Measurements from ENCODE around the gene FOXL1.

The FOXL1 gene

DNA sequence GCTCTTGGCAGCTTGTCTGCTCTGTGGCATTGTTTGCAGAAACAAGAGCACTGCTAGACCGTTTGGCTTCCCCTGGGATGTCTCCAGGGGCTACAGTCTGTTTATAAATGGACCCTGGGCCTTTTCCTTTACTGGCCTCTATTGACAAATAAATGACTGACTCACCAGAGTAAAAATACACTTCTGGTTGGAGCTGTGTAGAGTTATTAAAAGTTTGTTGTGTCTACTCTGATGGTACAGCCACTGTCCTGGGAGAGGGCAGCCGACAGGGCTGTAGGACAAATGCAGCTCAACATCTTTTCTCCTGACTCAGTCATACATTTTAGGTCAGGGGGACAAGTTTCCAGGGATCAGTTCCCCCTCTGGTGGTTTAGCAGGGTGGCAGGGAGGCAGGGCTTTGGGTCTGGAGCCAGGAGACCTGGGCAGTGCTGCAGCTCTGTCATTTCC is 30.0 kb downstream of the FOXL1 start:
- DNase-seq = no peak

- DNase-seq = no peak
Measured at GRCh38 chr16:86609115-86609514, 30.8 kb downstream of the FOXL1 start.

DNA sequence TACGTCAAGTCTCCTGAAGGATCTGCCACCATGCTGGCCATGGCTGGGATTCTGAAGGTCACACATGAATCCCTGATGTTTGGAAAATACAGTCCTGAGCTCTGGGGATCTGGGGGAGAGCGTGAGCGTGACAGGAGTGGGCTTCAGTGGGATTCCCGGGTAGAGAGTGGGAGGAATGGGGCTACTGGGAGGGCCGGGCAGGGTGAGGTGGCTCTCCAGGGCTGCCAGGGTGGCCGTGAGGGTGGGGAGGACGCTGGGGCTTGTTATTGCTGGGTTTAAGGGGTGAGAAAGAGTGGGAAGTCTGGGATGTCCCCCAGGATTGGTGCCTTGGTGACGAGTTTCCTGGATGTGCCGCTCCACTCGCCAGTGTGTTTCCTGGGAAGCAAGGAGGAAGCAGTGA is 31.3 kb downstream of the FOXL1 start:
- no peak for DNase-seq

GRCh38 chr16:86610779-86611524 is 32.6 kb downstream of the FOXL1 start:
- DNase-seq = no peak

DNA sequence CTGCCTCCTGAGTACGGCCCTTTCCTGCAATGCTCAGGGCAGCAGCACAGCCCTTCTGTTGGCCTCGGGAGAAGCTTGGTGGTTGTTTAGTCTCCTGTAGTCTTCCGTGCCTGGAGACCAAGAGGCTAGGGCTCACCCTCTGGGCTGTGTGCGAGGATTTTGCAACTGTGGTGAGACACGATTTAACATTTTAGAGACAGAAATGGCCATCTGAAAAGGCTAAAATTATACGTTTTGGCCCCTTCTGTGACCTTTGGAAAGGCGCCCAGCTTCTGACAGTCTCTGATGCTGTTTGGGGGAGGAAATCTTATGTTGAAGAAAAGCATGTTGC is 33.1 kb downstream of the FOXL1 start:
- DNase-seq = no peak

- no peak for DNase-seq
Measured at GRCh38 chr16:86611941-86612340, 33.6 kb downstream of the FOXL1 start.

- no peak for DNase-seq
Measured at GRCh38 chr16:86614699-86615098, 36.4 kb downstream of the FOXL1 start.

GRCh38 chr16:86616906-86617305 is 38.6 kb downstream of the FOXL1 start:
- no peak for DNase-seq

- DNase-seq = no peak
Measured at GRCh38 chr16:86618431-86619238, 40.3 kb downstream of the FOXL1 start.

GRCh38 chr16:86619239-86619794 is 41.0 kb downstream of the FOXL1 start:
- no peak for DNase-seq

DNA sequence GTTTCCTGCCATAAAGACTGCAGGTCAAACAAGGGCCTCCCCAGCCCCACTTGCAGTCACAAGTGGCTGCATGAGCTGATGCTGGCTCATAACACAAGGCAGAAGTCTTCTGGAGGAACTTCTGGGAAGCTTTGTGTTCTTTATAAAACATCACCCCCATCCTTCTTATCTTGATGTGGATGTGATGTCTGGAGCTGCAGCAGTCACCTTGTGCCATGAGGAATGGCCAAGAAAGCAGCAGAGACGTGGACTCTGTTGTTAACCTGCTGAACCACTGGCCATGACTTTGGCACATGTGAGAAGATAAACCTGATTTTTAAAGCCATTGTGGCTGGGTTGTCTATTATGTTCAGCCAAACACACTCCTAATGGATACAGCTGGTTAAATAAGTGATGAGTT is 41.8 kb downstream of the FOXL1 start:
- DNase-seq = no peak

DNA sequence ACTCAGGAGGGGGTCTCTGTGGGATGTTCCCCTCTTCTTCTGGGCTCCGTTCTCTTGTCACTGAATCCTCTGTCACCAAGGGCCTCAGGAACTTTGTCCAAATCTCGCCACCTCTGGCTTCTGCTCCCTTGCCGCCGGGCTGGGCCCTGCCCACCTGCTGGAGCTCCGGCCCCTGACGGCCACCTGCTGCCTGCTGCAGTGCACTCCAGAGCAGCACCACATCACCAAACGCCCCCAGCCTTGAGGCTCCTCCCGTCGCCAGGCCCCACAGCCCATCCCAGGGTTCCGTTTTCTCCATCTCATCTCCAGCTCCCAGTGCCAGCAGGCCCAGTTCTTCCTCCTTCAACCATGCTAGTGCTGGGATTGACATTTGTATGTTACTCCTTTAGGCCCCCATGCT is 43.6 kb downstream of the FOXL1 start:
- no peak for DNase-seq

- DNase-seq = no peak
Measured at GRCh38 chr16:86622700-86623615, 44.6 kb downstream of the FOXL1 start.

GRCh38 chr16:86625029-86625428 is 46.7 kb downstream of the FOXL1 start:
- no peak for DNase-seq

GRCh38 chr16:86625821-86626220 is 47.5 kb downstream of the FOXL1 start:
- DNase-seq = no peak

DNA sequence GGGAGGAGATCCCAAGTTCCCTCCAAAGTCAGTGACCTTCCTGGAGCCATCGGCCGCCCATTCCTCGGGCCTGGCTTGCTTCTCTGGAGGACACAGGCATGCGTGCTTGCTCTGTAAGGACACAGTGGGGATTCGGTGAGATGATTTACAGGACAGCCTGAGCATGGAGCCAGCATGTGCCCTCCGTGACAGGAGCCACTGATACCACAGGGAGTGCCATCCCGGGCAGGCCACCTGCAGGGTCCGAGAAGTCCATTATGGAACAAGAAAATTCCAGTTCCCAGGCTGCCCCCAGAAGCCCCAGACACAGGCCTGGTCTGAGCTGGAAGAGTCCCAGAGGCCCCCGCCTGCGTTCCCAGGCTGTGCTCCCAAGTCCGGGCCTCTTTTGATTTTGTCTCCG is 47.9 kb downstream of the FOXL1 start:
- no peak for DNase-seq

GRCh38 chr16:86626966-86627365 is 48.6 kb downstream of the FOXL1 start:
- DNase-seq = no peak

DNA sequence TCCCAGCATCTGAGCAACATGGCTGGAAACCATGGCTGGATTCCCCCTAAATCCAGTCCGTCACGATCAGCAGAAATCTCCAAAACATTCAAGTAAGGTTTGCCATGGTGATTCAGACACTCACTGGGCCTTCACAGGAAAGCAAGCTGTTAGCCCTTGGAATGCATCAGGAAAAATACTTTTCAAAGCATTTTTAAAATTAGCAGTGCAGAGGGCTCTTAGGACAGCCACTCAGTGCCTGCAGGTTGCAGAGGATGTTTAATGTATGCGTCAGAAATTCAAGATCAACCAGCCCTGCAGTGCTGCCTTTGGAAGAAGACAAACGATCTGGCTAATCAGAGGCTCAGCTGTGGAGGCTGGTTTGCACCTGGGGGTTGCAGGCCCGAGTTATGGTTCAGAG is 50.3 kb downstream of the FOXL1 start:
- DNase-seq = no peak

DNA sequence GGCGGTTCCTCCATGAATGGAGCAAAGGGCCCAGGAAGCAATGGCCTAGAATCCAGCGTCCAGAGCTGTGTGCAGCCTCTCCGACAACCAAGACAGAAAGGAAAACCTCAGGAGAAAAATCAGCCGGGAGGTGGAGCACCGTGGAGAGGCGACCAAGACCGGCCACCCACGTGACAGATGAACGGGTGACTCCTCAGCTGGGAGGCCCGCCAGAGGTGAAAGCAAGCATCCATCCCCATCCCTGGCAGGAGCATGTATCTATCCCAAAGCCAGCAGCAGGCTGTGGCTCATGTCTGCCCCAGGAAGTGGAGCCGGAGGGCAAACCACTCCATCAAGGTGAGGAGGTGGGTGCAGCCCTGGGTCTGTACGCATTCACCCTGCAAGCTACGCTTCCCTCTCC is 52.1 kb downstream of the FOXL1 start:
- no peak for DNase-seq

DNA sequence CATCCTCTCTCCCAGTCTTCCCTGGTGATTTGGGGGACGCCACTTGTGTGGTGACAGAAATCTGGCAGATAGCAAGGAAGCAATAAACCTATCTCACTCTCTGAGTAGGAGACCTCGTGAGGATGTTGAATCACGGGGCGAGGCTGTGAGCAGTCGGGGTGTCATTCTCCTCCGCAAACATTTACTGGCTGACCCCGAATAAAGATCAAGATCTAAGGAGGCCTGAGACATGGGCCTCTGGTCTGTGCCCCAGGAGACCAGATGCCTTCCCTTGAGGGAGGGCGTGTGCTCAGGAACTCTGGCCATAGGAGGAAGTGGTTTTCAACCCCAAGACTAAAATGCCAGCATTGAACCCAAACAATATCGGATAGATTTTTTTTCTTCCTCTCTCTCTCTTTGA is 53.1 kb downstream of the FOXL1 start:
- no peak for DNase-seq

Data from NCI-H524 (cell line).